OCI-LY7 (cell line): Measurements from ENCODE around the gene TMEM184A.

Source experiments
- EZH2phosphoT487 ChIP-seq: fragments of 200-600 bp; sonication (generic); IDR thresholded peaks from 2 replicates; pipeline ENCODE4 v1.6.1; 2018; ENCODE audit warnings: low read depth, borderline replicate concordance, mild to moderate bottlenecking, mixed run types, antibody characterized with exemption, low read length, moderate library complexity, mixed read lengths
- TF ChIP-seq, protein P1 (sequence below): fragments of 200-600 bp; sonication (generic); conservative IDR thresholded peaks from 2 replicates; pipeline ENCODE4 v1.5.1; 2014; ENCODE audit warnings: mild to moderate bottlenecking, antibody characterized with exemption, low read length, moderate library complexity, mixed read lengths

DNA sequence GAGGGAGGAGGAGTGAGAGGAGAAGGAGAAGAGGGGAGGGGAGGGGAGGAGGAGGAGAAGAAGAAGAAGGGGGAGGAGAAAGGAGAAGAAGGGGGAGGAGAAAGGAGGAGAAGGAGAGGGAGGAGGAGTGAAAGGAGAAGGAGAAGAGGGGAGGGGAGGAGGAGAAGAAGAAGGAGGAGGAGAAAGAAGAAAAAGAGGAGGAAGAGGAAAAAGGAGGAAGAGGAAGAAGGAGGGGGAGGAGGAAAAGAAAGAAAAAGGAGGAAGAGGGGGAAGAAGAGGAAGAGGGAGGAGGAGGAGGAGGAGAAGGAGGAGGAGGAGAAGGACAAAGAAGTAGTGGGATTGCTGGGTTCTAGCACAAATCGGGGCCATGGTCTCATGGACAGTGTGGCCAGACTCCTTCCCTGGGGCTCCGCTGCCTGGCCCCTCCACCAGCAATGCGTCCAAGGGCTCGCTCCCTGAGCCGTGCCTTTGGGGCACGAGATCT is 29.7 kb downstream of the TMEM184A start:
- TF ChIP-seq, protein P1, sequence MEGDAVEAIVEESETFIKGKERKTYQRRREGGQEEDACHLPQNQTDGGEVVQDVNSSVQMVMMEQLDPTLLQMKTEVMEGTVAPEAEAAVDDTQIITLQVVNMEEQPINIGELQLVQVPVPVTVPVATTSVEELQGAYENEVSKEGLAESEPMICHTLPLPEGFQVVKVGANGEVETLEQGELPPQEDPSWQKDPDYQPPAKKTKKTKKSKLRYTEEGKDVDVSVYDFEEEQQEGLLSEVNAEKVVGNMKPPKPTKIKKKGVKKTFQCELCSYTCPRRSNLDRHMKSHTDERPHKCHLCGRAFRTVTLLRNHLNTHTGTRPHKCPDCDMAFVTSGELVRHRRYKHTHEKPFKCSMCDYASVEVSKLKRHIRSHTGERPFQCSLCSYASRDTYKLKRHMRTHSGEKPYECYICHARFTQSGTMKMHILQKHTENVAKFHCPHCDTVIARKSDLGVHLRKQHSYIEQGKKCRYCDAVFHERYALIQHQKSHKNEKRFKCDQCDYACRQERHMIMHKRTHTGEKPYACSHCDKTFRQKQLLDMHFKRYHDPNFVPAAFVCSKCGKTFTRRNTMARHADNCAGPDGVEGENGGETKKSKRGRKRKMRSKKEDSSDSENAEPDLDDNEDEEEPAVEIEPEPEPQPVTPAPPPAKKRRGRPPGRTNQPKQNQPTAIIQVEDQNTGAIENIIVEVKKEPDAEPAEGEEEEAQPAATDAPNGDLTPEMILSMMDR = no peak
- TF ChIP-seq EZH2phosphoT487 = no peak
